GM12865 (cell line): ENCODE data around the gene ADIG.

ENCODE experiments used
- DNase-seq: peaks from one replicate; pipeline ENCODE4 v3.0.0; 2010; ENCODE audit warnings: low read depth
- H3K4me3 ChIP-seq: 2 replicates; pipeline ENCODE4 v1.5.1; 2011; ENCODE audit warnings: mild to moderate bottlenecking, low read depth, low read length, control low read depth
- CTCF ChIP-seq: IDR thresholded peaks from 2 replicates; pipeline ENCODE4 v1.5.1; 2011; ENCODE audit warnings: low read length, control low read depth, low read depth, inconsistent platforms; ENCODE audit not compliant: insufficient read depth; ENCODE audit errors: missing control alignments

ADIG gene

GRCh38 chr20:38545771-38546170 is 35.2 kb upstream of the ADIG start:
- H3K4me3 ChIP-seq: no peak overlapping the region
- TF ChIP-seq CTCF: no peak
- no peak for DNase-seq

DNA sequence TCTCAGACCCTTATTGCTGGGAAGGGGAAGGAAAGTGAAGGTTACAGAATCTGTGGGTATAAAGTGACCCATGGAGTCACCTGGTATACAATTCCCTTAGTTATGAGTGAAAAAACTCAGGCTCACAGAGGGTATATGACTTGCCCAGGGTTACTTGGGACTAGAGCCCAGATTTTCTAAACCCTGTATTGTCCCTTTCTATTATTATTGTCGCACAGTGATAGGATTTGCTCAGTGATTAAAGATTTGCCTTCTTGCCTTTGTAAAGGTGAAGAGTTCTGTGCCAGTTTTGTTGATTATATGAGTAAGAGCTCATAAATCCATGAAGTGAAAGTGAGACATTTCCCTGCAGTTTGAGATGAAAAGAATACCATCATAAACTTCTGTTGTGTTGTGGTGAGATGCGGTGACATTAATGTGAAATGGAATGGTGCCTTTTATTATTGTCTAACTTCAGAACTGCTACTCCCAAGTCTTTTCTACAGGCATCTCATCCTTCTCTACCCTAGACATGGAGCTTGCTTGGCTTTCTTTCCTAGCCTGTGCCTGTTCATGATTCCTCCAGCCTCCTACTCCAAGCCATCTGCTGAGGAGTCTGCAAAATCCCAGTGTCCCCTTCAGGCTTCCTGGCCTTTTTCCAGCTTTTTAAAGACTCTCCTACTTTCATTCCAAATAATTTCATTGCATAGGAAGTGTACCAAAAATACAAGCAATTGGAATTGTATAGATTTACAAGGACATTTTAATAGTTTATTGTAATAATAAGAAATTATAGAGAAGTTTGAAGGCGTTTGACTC is 33.5 kb upstream of the ADIG start:
- DNase-seq: no peak
- no peak overlapping the region for H3K4me3 ChIP-seq
- TF ChIP-seq CTCF: no peak

DNA sequence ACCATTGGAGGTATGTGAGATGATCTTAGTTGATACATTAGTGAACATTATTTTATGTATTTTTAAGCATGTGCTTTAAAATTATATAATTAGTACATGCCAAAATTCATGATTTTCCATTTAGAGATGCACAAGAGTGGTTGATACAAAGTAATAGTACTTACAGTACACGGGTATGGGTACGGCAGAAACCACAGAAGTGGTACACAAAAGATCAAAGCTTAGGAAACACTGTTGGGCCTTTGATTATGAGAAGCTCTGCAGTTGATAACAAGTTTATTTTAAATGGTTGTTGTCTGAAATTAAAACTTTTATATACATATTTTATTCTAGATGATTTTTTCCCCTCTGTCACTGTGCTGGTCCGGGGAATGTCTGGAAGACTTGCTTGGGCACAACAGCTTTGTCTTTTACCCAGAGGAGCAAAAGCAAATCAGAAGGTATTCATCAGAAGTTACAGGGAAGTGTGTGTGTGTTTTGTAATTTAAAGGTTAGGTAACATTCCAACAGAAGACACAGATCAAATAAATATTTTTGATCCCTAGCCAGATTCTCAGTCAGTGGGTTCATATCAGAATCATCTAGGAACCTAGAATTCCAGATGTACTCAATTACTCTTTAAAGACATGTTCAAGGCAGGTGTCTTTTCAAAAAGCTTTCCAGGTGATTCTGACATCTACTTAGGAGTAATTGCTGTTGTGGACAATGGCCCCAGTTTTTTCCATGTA is 32.5 kb upstream of the ADIG start:
- H3K4me3 ChIP-seq: no peak overlapping the region
- no peak for TF ChIP-seq CTCF
- no peak for DNase-seq

DNA sequence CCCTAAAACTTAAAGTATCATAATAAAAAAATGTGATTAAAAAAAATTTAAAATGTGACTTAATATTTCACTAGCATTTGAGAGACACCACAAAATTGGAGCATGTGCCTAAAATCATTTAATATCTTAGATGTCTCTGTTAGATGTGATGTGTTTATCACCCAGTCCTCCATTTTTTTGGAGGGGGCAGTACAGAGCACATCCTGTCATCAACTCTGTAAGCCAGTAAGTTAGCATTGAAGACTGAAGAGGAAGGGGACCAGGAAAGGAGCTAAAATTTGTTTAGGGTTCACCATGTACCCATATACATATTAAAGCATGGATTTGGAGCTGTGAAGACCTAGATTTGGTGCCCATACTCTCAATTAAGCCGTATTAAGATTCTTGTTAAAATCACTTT is 30.7 kb upstream of the ADIG start:
- peak; percentile 8 for TF ChIP-seq CTCF
- no peak overlapping the region for H3K4me3 ChIP-seq
- peak; percentile 11 for DNase-seq

- H3K4me3 ChIP-seq: no peak overlapping the region
- no peak for DNase-seq
- TF ChIP-seq CTCF: no peak
Measured at GRCh38 chr20:38551056-38551626, 29.9 kb upstream of the ADIG start.

DNA sequence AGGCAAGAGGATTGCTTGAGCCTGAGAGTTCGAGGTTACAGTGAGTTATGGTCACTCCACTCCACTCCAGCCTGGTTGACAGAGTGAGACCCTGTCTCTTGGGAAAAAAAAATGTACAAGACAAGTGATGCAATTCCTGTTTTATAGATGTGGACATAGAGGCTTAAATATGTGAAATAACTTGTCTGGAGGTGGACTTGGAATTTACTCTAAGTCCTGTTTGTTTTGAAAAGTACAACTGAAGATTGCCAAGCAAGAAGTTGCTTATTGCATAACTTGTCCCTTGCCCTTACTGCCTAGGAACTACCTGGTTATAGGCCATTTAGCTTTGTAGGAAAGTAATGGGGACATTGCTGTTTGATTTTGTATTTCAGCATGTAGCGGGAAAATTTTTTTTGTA is 26.0 kb upstream of the ADIG start:
- no peak overlapping the region for H3K4me3 ChIP-seq
- no peak for TF ChIP-seq CTCF
- no peak for DNase-seq
